GOT3 (cell line): ENCODE measurements around the gene RNF157.

Source experiments
- DNase-seq: peaks from one replicate; lab custom pipeline; 2025; ENCODE audit warnings: mixed read lengths; lab: John Stamatoyannopoulos, UW

The RNF157 gene

GRCh38 chr17:76157759-76158158 lies 82.5 kb downstream of the RNF157 start:
- no peak for DNase-seq

- DNase-seq: no peak
Observed at GRCh38 chr17:76156662-76156991, 83.7 kb downstream of the RNF157 start.

GRCh38 chr17:76155988-76156661 lies 84.2 kb downstream of the RNF157 start:
- DNase-seq: no peak

- DNase-seq: no peak
Observed at GRCh38 chr17:76154936-76155845, 85.1 kb downstream of the RNF157 start.

- no peak for DNase-seq
Observed at GRCh38 chr17:76154292-76154691, 86.0 kb downstream of the RNF157 start.

- no peak for DNase-seq
Observed at GRCh38 chr17:76153640-76154039, 86.7 kb downstream of the RNF157 start.

- no peak for DNase-seq
Observed at GRCh38 chr17:76153202-76153601, 87.1 kb downstream of the RNF157 start.

GRCh38 chr17:76152591-76152990 lies 87.7 kb downstream of the RNF157 start:
- DNase-seq: no peak

GRCh38 chr17:76151896-76152454 lies 88.3 kb downstream of the RNF157 start:
- no peak for DNase-seq

GRCh38 chr17:76150712-76151622 lies 89.3 kb downstream of the RNF157 start:
- no peak for DNase-seq

- no peak for DNase-seq
Observed at GRCh38 chr17:76149214-76149613, 91.1 kb downstream of the RNF157 start.

- no peak for DNase-seq
Observed at GRCh38 chr17:76148015-76148326, 92.3 kb downstream of the RNF157 start.

GRCh38 chr17:76147211-76148014 lies 92.9 kb downstream of the RNF157 start:
- no peak for DNase-seq

GRCh38 chr17:76146053-76146851 lies 94.0 kb downstream of the RNF157 start:
- no peak for DNase-seq

GRCh38 chr17:76145231-76146052 lies 94.9 kb downstream of the RNF157 start:
- no peak for DNase-seq

GRCh38 chr17:76142585-76143041 lies 97.7 kb downstream of the RNF157 start:
- no peak for DNase-seq

- no peak for DNase-seq
Observed at GRCh38 chr17:76142039-76142584, 98.2 kb downstream of the RNF157 start.

GRCh38 chr17:76141212-76142038 lies 98.9 kb downstream of the RNF157 start, which contains the start of gene FOXJ1:
TSS of gene FOXJ1 (minus strand) at chr17:76141245. CDS start at chr17:76140395, 850 bp downstream.
- peak; percentile 20 for DNase-seq
